Trophoblast cell (in vitro differentiated cells and primary cell): ENCODE results near the gene PLCG1.
"Not testable (repeated sequence)": the region's sequence is repeated elsewhere in the genome, so short reads cannot be mapped to it uniquely, and the experiment has no call there.

Source experiments
- DNase-seq, 2 donors: peaks; one replicate each; pipeline ENCODE4 v3.0.0-alpha.2; 2016
- H2AFZ ChIP-seq: 2 replicates; pipeline ENCODE4 v1.6.1; 2013; ENCODE audit warnings: low read length, moderate library complexity, mild to moderate bottlenecking; ENCODE audit not compliant: insufficient read depth, poor library complexity
- H2AK5ac ChIP-seq: 2 replicates; pipeline ENCODE4 v1.6.1; 2013; ENCODE audit warnings: mild to moderate bottlenecking, low read length
- H2BK120ac ChIP-seq: 2 replicates; pipeline ENCODE4 v1.6.1; 2013; ENCODE audit warnings: low read length, mild to moderate bottlenecking, moderate library complexity; ENCODE audit not compliant: insufficient read depth, poor library complexity
- H2BK12ac ChIP-seq: 2 replicates; pipeline ENCODE4 v1.6.1; 2013; ENCODE audit warnings: mild to moderate bottlenecking, low read length, moderate library complexity
- H2BK5ac ChIP-seq: 2 replicates; pipeline ENCODE4 v1.6.1; 2013; ENCODE audit warnings: low read length, low read depth, moderate library complexity, mild to moderate bottlenecking; ENCODE audit not compliant: poor library complexity
- H3K14ac ChIP-seq: 2 replicates; pipeline ENCODE4 v1.6.1; 2013; ENCODE audit warnings: mild to moderate bottlenecking, low read length
- H3K18ac ChIP-seq: 2 replicates; pipeline ENCODE4 v1.6.1; 2013; ENCODE audit warnings: mild to moderate bottlenecking, low read length
- H3K23ac ChIP-seq: 2 replicates; pipeline ENCODE4 v1.6.1; 2013; ENCODE audit warnings: low read length
- H3K27ac ChIP-seq: 2 replicates; pipeline ENCODE4 v1.5.1; 2013; ENCODE audit warnings: low read depth, mild to moderate bottlenecking, inconsistent platforms, low read length, moderate library complexity
- H3K27me3 ChIP-seq: 2 replicates; pipeline ENCODE4 v1.6.1; 2013; ENCODE audit warnings: inconsistent platforms, mild to moderate bottlenecking, low read length, moderate library complexity; ENCODE audit not compliant: insufficient read depth
- H3K36me3 ChIP-seq, 2 experiments: 1 replicate in 1 of 2; 2 replicates in 1 of 2; pipeline ENCODE4 v1.6.1; 2013; ENCODE audit warnings: low read length in 2 of 2, mild to moderate bottlenecking in 2 of 2, moderate library complexity in 1 of 2; ENCODE audit not compliant: insufficient read depth in 2 of 2, control insufficient read depth in 1 of 2
- H3K4ac ChIP-seq: 2 replicates; pipeline ENCODE4 v1.6.1; 2013; ENCODE audit warnings: low read depth, mild to moderate bottlenecking, low read length, moderate library complexity
- H3K4me1 ChIP-seq, 2 experiments: 1 replicate in 1 of 2; 2 replicates in 1 of 2; pipeline ENCODE4 v1.6.1; 2013; ENCODE audit warnings: low read length in 2 of 2, mild to moderate bottlenecking in 2 of 2, moderate library complexity in 1 of 2; ENCODE audit not compliant: insufficient read depth in 2 of 2, control insufficient read depth in 1 of 2
- H3K4me2 ChIP-seq: 2 replicates; pipeline ENCODE4 v1.6.1; 2013; ENCODE audit warnings: inconsistent platforms, mild to moderate bottlenecking, low read length, moderate library complexity
- H3K4me3 ChIP-seq: 2 replicates; pipeline ENCODE4 v1.5.1; 2013; ENCODE audit warnings: mild to moderate bottlenecking, low read depth, low read length, inconsistent platforms
- H3K79me1 ChIP-seq: one replicate; pipeline ENCODE4 v1.6.1; 2013; ENCODE audit warnings: low read length
- H3K79me2 ChIP-seq: 2 replicates; pipeline ENCODE4 v1.6.1; 2013; ENCODE audit warnings: low read length, mild to moderate bottlenecking; ENCODE audit not compliant: control insufficient read depth, insufficient read depth, poor library complexity
- H3K9ac ChIP-seq: 2 replicates; pipeline ENCODE4 v1.6.1; 2013; ENCODE audit warnings: mild to moderate bottlenecking, low read length
- H3K9me3 ChIP-seq: 2 replicates; pipeline ENCODE4 v1.6.1; 2013; ENCODE audit warnings: low read depth, mild to moderate bottlenecking, control low read depth, inconsistent platforms, low read length; ENCODE audit not compliant: insufficient read depth
- H4K12ac ChIP-seq: 2 replicates; pipeline ENCODE4 v1.6.1; 2013; ENCODE audit warnings: low read depth, mild to moderate bottlenecking, low read length, moderate library complexity
- H4K8ac ChIP-seq: 2 replicates; pipeline ENCODE4 v1.6.1; 2013; ENCODE audit warnings: low read depth, mild to moderate bottlenecking, low read length, moderate library complexity
- H4K91ac ChIP-seq: one replicate; pipeline ENCODE4 v1.6.1; 2013; ENCODE audit warnings: low read depth, mild to moderate bottlenecking, low read length, moderate library complexity
- WGBS: extraction: QIAGEN DNeasy Blood & Tissue Kit; methylation state at CpG from one replicate; pipeline ENCODE4 v1.1.7; 2013; ENCODE audit warnings: missing lambda C conversion rate; ENCODE audit not compliant: insufficient read length, insufficient coverage; ENCODE audit errors: extremely low coverage; 5-methylcytosine and 5-hydroxymethylcytosine counted together

PLCG1 gene

DNA sequence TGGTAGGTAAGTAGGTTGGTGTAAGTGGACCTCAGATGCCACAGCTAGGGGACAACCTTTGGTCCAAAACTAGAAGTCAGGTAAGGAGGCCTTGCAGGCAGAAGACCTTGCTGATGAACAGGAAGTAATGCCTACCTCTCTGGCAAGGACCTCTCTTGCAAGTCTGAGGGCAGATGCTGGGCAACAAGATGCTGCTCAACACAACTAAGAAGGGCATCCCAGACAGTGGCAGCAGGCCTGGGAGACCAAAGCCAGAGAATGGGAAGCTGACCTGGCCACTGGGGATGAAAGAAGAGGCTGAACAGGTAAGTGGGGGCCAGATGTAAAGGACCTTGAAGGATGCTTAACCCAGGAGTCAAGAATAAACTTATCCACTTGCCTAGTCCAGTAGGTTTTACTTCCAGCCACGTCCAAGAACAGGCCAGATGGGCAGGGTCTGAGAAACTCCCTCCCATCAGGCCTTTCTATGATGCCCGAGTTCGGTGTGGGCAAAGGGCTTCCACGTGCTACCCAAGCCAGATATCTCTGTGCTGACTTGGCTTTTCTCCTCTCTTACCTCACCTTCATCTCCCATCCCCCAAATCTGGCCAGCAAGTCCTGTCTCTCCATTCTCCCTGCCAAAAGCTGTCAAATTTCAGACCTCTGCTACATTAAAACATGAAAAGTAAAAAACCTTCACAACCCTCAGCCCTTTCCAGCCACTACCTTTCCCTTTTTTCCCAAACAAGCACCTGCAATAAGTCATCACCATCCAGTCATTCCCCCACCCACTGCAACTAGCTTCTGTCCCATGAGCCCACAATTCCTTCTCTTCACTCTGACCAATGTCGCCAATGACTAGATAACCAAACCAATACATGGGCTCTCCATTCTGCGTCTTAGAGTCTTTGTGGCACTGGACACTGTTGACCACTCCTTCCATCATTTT, 11.5 kb upstream of the PLCG1 start:
- Histone ChIP-seq H2AK5ac (no peak overlapping the region), H3K14ac (no peak overlapping the region), H3K23ac (no peak overlapping the region), H4K91ac (no peak overlapping the region), H3K18ac (no peak overlapping the region), H3K79me2 (no peaks in the 10 kb centered on the region), H4K8ac (no peak overlapping the region), H3K36me3 (peaks cover 31 to 50% of the 10 kb centered on the region in 2 experiments), H3K4ac (no peak overlapping the region), H3K79me1 (no peaks in the 10 kb centered on the region), H2AFZ (no peak overlapping the region), H2BK12ac (no peak overlapping the region), H3K4me1 (no peaks in the 10 kb centered on the region), H2BK5ac (no peak overlapping the region), H3K4me2 (no peak overlapping the region), H3K9me3 (no peaks in the 10 kb centered on the region), H3K4me3 (no peak overlapping the region), H4K12ac (no peak overlapping the region), H3K27ac (no peak overlapping the region), H2BK120ac (no peak overlapping the region), H3K27me3 (no peaks in the 10 kb centered on the region), H3K9ac (no peak overlapping the region)
- no CpG with 5 or more reads among the region's 6 CpGs for WGBS
- DNase-seq, result no peak

DNA sequence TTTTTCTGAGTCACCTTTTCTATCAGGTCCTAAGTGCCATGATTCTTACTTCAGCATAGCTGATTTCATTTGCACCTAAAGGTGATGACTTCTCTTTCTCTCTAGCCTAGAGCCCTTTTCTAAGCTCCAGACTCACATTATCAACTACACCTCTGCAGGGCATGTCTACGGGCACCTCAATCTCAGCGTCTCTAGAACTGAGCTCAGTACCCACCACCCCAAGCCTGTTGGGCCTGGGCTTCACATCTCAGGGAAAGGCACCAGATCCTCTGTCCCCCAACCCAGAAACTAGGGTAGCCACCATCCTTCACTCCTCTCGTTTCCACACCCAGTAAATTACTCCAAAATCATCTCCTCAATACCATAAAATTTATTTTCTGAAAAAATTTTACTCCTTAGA, 10.6 kb upstream of the PLCG1 start:
- Histone ChIP-seq H3K9ac (no peak overlapping the region), H2BK5ac (no peak overlapping the region), H3K27ac (no peak overlapping the region), H3K14ac (no peak overlapping the region), H3K4ac (no peak overlapping the region), H2AK5ac (no peak overlapping the region), H3K79me2 (no peaks in the 10 kb centered on the region), H2AFZ (no peak overlapping the region), H3K79me1 (no peaks in the 10 kb centered on the region), H3K36me3 (peaks cover 24 to 44% of the 10 kb centered on the region in 2 experiments), H3K23ac (no peak overlapping the region), H3K27me3 (no peaks in the 10 kb centered on the region), H2BK120ac (no peak overlapping the region), H2BK12ac (no peak overlapping the region), H4K91ac (no peak overlapping the region), H3K4me3 (no peak overlapping the region), H3K4me2 (no peak overlapping the region), H4K12ac (no peak overlapping the region), H3K4me1 (no peaks in the 10 kb centered on the region), H3K18ac (no peak overlapping the region), H4K8ac (no peak overlapping the region), H3K9me3 (no peaks in the 10 kb centered on the region)
- DNase-seq, result peak in 1 of 2 donors; percentile 7
- 89% methylated on average over 1 of the region's 3 CpGs for WGBS

DNA sequence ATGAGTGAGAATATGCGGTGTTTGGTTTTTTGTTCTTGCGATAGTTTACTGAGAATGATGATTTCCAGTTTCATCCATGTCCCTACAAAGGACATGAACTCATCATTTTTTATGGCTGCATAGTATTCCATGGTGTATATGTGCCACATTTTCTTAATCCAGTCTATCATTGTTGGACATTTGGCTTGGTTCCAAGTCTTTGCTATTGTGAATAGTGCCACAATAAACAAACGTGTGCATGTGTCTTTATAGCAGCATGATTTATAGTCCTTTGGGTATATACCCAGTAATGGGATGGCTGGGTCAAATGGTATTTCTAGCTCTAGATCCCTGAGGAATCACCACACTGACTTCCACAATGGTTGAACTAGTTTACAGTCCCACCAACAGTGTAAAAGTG, 9.0 kb upstream of the PLCG1 start:
- not testable (repeated sequence) for H3K9me3 ChIP-seq, H3K18ac ChIP-seq, H3K9ac ChIP-seq, DNase-seq, H2BK5ac ChIP-seq, H3K79me1 ChIP-seq, H3K4ac ChIP-seq, H3K23ac ChIP-seq, H2BK12ac ChIP-seq, H3K4me2 ChIP-seq, H2BK120ac ChIP-seq, H3K4me3 ChIP-seq, H3K4me1 ChIP-seq, H3K79me2 ChIP-seq, H3K27me3 ChIP-seq, H3K27ac ChIP-seq, H4K91ac ChIP-seq, H4K8ac ChIP-seq, H2AFZ ChIP-seq, H4K12ac ChIP-seq, H2AK5ac ChIP-seq, H3K14ac ChIP-seq
- H3K36me3 ChIP-seq, result peaks cover 24 to 31% of the 10 kb centered on the region in 2 experiments
- WGBS, result no CpG with 5 or more reads among the region's 3 CpGs

DNA sequence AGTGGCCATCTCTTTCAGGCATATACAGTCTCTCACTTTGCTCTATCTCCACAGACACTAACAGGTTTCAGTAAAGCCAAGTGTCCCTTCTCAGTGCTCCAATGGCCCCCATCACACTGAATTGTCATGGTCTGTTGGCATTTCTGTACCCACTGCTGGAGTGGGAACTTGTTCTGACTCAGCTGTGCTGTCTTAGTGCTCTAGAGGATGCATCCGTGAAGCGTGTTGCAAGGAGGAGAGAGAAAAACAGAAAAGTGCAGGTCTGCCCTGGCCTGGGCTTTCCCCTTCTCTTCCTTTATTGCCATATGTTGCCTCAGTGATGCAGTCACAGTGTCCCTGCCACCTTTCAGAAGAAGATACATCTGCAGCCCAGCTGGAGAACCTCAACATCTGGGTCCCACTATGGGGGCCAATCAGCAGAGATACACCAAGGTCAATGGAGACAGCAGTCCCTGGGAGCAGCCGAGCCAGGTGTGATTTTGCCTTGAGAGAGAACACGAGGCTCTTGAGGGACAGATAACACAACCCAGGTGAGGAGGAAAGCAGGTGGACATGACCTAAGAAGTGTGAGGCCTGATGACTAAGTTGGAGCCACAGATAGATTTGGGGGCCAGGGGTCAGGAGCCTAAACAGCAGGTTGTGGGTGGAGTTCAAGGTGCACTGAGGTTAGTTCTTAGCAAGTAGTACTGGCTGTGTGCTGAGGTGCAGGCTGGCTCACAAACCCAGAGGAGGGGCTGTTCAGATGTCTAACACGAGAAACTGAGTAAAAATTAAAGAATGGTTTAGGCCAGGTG, 5.6 kb upstream of the PLCG1 start:
- no peak overlapping the region for H4K12ac ChIP-seq
- H3K27ac ChIP-seq, result no peak overlapping the region
- H3K36me3 ChIP-seq, result peaks cover 7 to 9% of the 10 kb centered on the region in 2 experiments
- H2BK12ac ChIP-seq, result no peak overlapping the region
- WGBS, result no CpG with 5 or more reads among the region's 5 CpGs
- H3K27me3 ChIP-seq, result no peaks in the 10 kb centered on the region
- peaks cover 3% of the 10 kb centered on the region for H3K79me1 ChIP-seq
- H2BK5ac ChIP-seq, result no peak overlapping the region
- H3K79me2 ChIP-seq, result peaks cover 3% of the 10 kb centered on the region
- no peak overlapping the region for H3K14ac ChIP-seq
- H3K23ac ChIP-seq, result no peak overlapping the region
- no peak overlapping the region for H2AFZ ChIP-seq
- no peak overlapping the region for H2AK5ac ChIP-seq
- no peak overlapping the region for H3K4ac ChIP-seq
- no peak overlapping the region for H3K18ac ChIP-seq
- H4K8ac ChIP-seq, result no peak overlapping the region
- no peak overlapping the region for H2BK120ac ChIP-seq
- H3K4me3 ChIP-seq, result no peak overlapping the region
- H3K9me3 ChIP-seq, result no peaks in the 10 kb centered on the region
- no peak overlapping the region for H4K91ac ChIP-seq
- peak overlapping the region; percentile 10 for H3K9ac ChIP-seq
- H3K4me2 ChIP-seq, result no peak overlapping the region
- H3K4me1 ChIP-seq, result peaks cover 5 to 7% of the 10 kb centered on the region in 2 experiments
- DNase-seq, result no peak
